ENCODE measurements around the gene MRPL12.

MRPL12 gene

GRCh38 chr17:81682565-81683207, 20.5 kb upstream of the MRPL12 start:
- peak; percentile 44 for DNase-seq (ENCODE audit: low read depth)

- DNase-seq (ENCODE audit: low read depth): no peak
Observed at GRCh38 chr17:81683208-81683583, 20.0 kb upstream of the MRPL12 start.

GRCh38 chr17:81683584-81684441, 19.4 kb upstream of the MRPL12 start, which contains the start of the genes ARL16 and HGS:
Gene ARL16 (minus strand): TSS chr17:81683797. CDS start chr17:81683753, 44 bp downstream.
Gene HGS (plus strand): TSS chr17:81684011. CDS start chr17:81684067, 56 bp downstream.
- DNase-seq (ENCODE audit: low read depth): peak; percentile 99

DNA sequence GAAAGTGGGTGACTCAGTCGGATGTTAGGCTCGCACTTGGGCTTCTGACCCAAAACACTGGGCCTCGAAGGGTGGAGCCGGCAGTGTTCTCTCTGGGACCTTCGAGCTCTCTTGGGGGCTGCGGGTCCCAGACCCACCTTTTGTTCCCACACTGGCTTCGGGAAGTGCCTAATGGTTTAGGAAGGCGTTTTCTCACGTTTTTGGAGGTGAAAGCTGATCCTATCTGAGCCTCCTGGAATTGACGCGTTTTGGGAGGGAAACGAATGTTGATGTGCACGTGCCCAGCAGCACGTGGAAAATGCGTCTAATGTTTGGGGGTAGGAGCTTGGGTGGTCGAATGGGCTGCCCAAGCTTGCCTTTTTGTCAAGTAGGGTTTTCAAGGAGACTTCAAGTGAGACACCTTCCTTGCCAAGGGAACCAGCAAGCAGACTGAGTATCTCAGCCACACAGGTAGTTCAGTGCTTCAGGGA, 18.7 kb upstream of the MRPL12 start:
- peak; percentile 77 for DNase-seq (ENCODE audit: low read depth)

- peak; percentile 29 for DNase-seq (ENCODE audit: low read depth)
Observed at GRCh38 chr17:81685108-81685507, 18.1 kb upstream of the MRPL12 start.

GRCh38 chr17:81686614-81687013, 16.6 kb upstream of the MRPL12 start:
- no peak for DNase-seq (ENCODE audit: low read depth)

GRCh38 chr17:81687770-81688541, 15.2 kb upstream of the MRPL12 start:
- DNase-seq (ENCODE audit: low read depth): no peak

DNA sequence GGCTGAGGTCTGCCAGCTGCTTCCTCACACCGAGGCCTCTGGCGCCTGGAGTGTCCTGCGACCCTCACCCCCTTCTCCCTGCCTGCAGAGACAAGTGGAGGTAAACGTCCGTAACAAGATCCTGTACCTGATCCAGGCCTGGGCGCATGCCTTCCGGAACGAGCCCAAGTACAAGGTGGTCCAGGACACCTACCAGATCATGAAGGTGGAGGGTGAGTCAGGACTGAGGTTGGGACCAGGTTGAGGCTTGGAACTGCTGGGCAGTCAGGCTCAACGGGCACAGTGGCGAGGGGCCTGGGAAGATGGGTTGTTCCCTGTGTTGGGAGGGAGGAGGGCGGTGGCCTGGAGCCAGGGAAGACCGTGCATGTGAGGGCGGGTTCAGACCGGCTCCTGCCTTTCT, 14.6 kb upstream of the MRPL12 start:
- no peak for DNase-seq (ENCODE audit: low read depth)

- no peak for DNase-seq (ENCODE audit: low read depth)
Observed at GRCh38 chr17:81690066-81690465, 13.1 kb upstream of the MRPL12 start.

DNA sequence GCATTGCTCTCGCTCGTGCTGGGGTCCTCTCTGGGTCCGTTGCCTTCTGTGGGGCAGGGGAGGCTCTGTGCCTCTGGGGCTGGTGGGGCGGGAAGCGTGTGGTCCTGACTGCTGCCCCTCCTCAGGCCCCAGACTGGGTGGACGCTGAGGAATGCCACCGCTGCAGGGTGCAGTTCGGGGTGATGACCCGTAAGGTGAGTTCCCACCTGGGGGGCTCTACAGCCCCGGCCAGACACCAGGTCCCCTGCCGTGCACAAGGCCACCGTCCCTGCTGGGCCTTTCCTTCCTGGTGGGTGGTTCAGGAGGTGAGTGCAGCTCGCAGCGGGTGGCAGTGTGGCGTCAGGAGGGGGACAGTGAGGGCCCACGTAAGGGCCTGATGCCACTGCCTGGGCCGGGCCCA, 12.6 kb upstream of the MRPL12 start:
- DNase-seq (ENCODE audit: low read depth): no peak

DNA sequence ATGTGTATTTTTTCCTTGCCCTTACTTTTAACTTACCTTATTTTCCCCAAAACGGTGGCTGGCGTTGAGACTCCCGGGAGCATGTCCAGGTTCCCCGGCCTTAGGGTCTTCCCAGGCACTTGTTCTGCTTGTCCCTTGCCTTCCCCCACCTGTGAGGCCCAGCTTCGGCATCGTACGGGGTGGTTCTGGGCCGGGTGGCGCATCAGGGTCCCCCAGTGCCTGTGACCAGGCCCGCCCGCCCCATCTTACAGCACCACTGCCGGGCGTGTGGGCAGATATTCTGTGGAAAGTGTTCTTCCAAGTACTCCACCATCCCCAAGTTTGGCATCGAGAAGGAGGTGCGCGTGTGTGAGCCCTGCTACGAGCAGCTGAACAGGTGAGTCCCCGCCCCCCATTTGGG, 12.0 kb upstream of the MRPL12 start:
- no peak for DNase-seq (ENCODE audit: low read depth)

- no peak for DNase-seq (ENCODE audit: low read depth)
Observed at GRCh38 chr17:81691608-81692007, 11.6 kb upstream of the MRPL12 start.

- no peak for DNase-seq (ENCODE audit: low read depth)
Observed at GRCh38 chr17:81693509-81694210, 9.5 kb upstream of the MRPL12 start.

GRCh38 chr17:81694810-81695209, 8.4 kb upstream of the MRPL12 start:
- DNase-seq (ENCODE audit: low read depth): no peak

DNA sequence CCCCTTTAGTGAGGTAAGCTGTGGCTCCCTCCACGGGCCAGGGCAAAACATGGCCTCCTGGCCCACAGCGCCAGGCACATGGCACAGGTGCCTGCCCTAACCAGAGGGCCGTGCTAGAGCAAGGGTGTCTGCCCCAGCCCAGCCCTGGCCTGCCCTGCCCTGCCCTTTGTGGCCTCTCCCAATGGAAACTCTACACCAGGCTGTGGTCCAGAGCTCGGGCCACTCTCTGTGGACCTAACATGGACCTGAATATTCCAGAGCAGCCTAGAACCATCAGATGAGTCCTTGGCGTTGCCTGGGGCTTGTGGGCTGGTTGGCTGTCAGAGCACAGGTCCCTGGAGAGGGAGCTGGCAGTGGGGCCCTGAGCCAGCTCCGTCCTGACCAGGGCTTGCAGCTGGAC, 8.0 kb upstream of the MRPL12 start:
- DNase-seq (ENCODE audit: low read depth): no peak

DNA sequence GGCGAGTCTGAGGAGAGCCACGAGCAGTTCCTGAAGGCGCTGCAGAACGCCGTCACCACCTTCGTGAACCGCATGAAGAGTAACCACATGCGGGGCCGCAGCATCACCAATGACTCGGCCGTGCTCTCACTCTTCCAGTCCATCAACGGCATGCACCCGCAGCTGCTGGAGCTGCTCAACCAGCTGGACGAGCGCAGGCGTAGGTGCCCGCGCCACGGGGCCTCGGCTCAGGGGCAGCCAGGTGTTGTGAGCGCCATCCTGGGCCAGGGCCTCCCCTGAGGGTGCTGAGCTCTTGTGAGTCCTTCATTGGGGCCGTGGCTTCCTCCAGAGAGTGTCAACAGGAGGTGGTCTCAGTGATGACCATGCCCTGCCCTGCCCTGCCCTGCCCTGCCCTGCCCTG, 7.4 kb upstream of the MRPL12 start:
- DNase-seq (ENCODE audit: low read depth): no peak

- DNase-seq (ENCODE audit: low read depth): no peak
Observed at GRCh38 chr17:81696218-81696941, 6.8 kb upstream of the MRPL12 start.

GRCh38 chr17:81697261-81698044, 5.7 kb upstream of the MRPL12 start:
- DNase-seq (ENCODE audit: low read depth): no peak

DNA sequence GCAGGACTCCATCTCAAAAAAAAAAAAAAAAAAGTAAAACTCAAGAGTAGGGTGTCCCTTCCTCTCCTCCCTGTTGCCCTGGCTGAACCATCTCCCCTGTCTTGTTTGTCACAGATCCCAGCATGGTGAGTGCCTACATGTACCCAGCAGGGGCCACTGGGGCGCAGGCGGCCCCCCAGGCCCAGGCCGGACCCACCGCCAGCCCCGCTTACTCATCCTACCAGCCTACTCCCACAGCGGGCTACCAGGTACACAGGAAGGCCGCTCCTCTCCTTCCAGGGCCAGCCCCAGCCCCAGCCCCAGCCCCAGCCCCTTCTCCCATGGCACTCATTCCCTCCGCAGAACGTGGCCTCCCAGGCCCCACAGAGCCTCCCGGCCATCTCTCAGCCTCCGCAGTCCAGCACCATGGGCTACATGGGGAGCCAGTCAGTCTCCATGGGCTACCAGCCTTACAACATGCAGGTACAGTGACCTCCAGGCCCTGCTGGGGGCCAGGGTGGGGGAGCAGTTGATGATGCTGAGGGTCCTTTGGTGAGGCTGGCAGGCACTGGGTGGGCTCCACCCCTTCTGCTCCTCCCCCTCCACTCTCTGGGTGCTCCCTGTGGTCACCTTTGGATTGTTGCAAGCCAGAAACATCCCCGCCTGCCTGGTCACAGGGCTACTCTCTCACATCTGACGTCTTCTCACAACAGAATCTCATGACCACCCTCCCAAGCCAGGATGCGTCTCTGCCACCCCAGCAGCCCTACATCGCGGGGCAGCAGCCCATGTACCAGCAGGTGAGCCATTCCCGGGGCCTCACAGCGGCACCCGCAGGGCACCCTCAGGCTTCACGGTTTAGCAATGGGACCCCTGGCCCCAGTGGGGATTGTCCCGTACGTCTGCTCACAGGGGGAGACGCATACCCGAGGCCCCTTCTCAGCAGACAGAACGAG, 2.5 kb upstream of the MRPL12 start:
- DNase-seq (ENCODE audit: low read depth): no peak

Data from fibroblast of gingiva (primary cell).